22Rv1 (cell line): ENCODE data around the gene RTP2.
"Not testable (repeated sequence)": the region's sequence is repeated elsewhere in the genome, so short reads cannot be mapped to it uniquely, and the experiment has no call there.

ENCODE experiments used
- H3K27ac ChIP-seq: fragments of 450-650 bp; 2 replicates; pipeline ENCODE4 v1.5.1; 2017
- ZFX ChIP-seq: fragments of 450-650 bp; IDR thresholded peaks from 2 replicates; pipeline ENCODE4 v1.6.1; 2017; ENCODE audit warnings: antibody characterized with exemption, borderline replicate concordance
- TF ChIP-seq, protein P1 (sequence below): fragments of 450-650 bp; IDR thresholded peaks from 2 replicates; pipeline ENCODE4 v1.5.1; 2017; ENCODE audit warnings: mild to moderate bottlenecking

Gene RTP2

DNA sequence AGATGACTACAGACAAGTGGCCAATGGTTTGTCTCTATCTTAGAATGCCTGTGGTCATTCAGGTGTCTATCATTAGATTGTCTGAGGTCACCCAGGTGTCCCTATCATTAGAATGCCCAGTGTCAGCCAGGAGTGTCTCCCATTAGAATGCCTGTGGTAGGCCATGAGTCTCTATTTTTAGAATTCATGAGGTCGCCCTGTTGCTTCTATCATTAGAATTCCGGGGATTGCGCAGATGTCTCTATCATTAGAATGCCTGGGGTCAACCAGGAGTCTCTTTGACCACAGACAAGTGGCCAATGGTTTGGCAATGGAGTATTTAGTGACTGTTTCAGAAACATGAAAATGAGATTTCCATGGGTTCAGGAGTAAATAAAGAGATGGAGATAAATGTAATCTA lies 7.6 kb downstream of the RTP2 start:
- TF ChIP-seq ZFX: no peak
- TF ChIP-seq, protein P1, sequence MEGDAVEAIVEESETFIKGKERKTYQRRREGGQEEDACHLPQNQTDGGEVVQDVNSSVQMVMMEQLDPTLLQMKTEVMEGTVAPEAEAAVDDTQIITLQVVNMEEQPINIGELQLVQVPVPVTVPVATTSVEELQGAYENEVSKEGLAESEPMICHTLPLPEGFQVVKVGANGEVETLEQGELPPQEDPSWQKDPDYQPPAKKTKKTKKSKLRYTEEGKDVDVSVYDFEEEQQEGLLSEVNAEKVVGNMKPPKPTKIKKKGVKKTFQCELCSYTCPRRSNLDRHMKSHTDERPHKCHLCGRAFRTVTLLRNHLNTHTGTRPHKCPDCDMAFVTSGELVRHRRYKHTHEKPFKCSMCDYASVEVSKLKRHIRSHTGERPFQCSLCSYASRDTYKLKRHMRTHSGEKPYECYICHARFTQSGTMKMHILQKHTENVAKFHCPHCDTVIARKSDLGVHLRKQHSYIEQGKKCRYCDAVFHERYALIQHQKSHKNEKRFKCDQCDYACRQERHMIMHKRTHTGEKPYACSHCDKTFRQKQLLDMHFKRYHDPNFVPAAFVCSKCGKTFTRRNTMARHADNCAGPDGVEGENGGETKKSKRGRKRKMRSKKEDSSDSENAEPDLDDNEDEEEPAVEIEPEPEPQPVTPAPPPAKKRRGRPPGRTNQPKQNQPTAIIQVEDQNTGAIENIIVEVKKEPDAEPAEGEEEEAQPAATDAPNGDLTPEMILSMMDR: no peak
- H3K27ac ChIP-seq: no peak overlapping the region

DNA sequence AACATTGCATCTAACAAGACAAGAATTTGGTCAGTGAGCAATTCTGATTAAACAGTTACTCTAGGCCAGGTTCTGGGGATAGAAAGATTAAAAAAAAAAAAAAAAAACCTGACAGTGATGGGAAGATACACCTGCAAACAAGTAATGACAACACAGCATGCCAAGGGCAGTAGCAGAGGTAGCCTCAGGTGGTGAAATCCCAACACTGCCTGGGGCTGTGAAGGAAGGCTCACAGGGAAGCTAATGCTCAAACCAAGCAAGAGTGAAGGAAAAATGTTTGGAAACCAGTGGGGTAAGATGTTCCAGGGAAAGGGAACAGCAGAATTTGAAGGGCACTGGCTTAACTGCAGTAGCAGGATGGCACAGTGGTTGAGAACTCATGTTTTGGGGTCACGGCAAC lies 8.9 kb downstream of the RTP2 start:
- H3K27ac ChIP-seq: no peak overlapping the region
- TF ChIP-seq ZFX: no peak
- TF ChIP-seq, protein P1: no peak

DNA sequence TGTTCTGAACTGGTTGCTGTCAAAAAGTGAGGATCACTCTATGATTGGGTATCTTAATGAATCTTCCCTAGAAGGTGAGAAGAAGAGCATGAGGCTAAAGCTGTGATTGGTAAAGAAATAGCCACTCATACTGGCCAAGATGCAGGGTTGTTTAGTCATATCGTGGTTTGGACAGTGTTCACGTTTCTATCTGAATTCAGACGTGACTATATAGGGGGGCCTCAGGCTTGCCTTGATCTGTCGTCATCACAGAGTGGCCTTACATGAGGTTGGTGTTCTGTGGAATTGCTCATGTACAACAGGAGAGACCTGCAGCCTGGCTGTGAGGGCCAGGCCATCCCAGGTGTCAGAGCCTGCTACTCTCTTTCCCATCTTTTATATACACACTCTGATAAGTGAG lies 12.4 kb downstream of the RTP2 start:
- no peak overlapping the region for H3K27ac ChIP-seq
- no peak for TF ChIP-seq ZFX
- TF ChIP-seq, protein P1: no peak

DNA sequence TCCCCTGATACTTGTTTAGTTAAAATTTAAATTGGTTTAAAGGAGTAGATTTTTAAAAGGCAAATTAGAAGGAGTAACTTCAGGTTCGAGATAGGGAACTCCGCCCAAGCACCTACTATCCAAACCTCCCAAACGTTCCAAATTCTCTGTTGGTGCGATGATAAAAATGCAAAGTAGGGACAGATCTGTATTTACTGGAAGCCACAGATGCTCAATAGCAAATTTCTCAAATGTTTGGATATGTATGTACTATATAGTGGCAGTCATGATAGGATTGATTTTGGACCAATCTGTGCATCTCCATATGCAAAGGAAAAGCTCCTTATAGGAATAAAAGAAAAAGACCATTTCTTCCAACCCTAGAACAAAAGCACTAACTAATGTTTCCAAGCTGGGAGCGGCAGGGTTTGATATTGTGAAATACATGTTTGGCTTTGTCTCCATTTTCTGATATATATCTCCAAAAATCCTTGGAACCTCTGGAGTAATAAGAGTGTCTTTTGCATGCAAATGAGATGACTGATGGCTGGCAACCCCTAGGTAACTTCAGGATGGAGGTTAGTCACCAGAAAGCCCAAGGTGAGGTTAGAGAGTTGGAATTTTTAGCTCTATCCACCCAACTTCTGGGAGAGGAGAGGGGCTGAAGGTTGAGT lies 15.6 kb downstream of the RTP2 start:
- H3K27ac ChIP-seq: no peak overlapping the region

DNA sequence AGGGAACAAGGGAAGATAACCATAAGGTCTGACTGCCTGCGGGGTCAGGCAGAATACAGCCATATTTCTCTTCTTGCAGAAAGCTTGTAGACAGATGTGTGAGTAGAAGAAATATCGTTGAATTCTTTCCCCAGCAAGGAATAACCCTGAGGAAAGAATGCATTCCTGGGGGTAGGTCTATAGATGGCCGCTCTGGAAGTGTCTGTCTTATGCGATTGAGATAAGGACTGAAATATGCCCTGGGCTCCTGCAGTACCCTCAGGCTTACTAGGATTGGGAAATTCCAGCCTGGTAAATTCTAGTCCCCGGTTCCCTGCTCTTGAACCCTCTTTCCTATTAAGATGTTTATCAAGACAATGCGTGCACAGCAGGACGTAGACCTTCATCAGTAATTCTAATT lies 16.4 kb downstream of the RTP2 start:
- TF ChIP-seq, protein P1: no peak
- no peak for TF ChIP-seq ZFX
- H3K27ac ChIP-seq: no peak overlapping the region

More for the DNA sequence above, 15.6 kb downstream of the RTP2 start:
- no peak for TF ChIP-seq ZFX
- TF ChIP-seq, protein P1: no peak

DNA sequence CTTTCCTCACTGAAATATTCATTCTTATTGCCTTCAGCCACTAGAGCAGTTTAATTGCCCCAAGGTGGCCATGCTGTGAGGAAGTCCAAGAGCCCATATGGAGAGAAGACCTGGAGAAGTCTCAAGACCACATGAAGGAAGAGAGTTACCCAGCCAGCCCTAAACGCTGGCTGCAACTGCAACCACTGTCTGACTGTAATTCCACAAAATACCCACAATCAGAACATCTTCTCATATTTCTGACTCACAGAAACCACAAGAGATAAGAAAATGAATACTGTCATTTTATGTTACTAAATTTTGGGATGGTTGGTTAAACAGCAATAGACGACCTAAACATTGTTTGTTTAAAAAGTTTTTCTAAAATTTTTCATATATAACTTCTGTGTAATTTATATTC lies 17.5 kb downstream of the RTP2 start:
- TF ChIP-seq ZFX: no peak
- no peak overlapping the region for H3K27ac ChIP-seq

DNA sequence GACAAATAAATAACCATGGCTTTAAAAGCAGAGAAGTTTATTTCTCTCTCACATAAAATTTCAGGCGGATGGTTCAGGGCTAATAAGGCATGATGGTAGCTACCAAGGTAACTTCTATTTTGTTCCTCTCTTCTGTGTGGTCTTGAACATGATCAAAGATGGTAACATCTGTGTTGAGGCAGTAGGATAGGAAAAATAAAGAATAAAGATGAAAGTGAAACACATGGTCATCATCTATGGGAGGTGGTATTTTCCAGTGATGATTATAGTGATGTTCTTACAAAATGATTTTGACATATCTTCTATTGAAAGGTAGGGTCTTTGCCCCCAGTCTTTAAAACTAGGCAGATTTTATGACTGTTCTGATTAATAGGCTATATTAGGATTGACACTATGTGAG lies 17.9 kb downstream of the RTP2 start:
- no peak overlapping the region for H3K27ac ChIP-seq
- TF ChIP-seq ZFX: no peak
- TF ChIP-seq, protein P1: no peak

DNA sequence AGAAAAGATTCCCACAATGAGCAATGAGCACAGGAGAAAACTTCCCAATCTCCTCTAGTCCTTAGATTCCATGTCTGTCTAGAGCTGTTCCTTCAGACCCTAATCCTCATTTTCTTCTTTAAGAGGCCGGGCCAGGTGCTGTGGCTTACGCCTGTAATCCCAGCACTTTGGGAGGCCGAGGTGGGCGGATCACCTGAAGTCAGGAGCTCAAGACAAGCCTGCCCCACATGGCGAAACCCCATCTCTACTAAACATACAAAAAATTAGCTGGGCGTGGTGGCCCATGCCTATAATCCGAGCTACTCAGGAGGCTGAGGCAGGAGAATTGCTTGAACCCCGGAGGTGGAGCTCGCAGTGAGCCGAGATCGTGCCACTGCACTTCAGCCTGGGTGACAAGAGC lies 20.6 kb downstream of the RTP2 start:
- not testable (repeated sequence) for H3K27ac ChIP-seq
